ENCODE data around the gene RNF150. TPM values are rescaled to one million over a fixed set of nuclear protein-coding genes. Genes with fewer than 3 reads are reported as not detected.

The RNF150 gene
- total RNA-seq, 1 donor = 16.4 TPM

DNA sequence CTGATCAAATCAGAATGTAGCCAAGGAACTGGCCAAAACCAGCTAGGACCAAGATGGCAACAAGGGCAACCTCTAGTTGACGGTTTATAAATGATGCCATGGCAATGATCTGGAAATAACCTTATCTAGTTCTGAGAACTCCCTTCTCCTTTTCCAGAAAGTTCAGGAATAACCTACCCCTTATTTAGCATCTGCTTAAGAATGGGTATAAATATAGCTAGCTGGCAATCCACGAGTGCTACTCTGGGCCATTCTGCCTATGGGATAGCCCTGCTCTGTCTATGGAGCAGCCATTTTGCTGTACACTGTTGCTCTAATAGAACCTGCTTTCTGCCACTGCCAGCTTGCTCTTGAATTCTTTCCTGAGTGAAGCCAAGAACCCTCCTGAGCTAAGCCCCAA lies 192.7 kb downstream of the RNF150 start:
- TF ChIP-seq CTCF (IDR thresholded peaks at IDR 0.05; ENCODE audit: insufficient read depth, low read depth, low read length) = no peak
- DNase-seq (ENCODE audit: low read depth) = no peak
- H3K4me3 ChIP-seq (ENCODE audit: low read depth, low read length) = no peak overlapping the region

DNA sequence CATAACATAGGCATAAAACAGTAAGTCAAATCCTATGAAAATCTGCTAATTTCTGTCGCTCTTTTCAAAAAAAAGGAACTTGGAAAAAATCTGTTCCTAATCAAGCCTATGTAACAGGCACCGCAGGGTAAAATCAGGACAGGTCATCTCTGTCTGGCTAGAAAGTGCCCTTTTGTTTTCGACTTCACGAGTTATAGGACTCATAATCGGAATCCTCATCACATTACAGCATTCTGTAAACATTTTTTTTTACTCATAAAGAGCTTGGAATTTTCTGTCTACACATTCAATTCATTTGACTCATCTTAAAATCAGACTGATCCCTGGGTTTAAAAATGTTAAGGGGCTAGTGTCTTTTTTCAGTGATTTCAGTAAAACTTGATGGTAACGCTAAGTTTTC lies 195.4 kb downstream of the RNF150 start:
- DNase-seq (ENCODE audit: low read depth) = peak; percentile 78
- no peak overlapping the region for H3K4me3 ChIP-seq (ENCODE audit: low read depth, low read length)
- TF ChIP-seq CTCF (IDR thresholded peaks at IDR 0.05; ENCODE audit: insufficient read depth, low read depth, low read length) = no peak

GRCh38 chr4:140935254-140935653 lies 198.0 kb downstream of the RNF150 start:
- no peak overlapping the region for H3K4me3 ChIP-seq (ENCODE audit: low read depth, low read length)
- DNase-seq (ENCODE audit: low read depth) = no peak
- no peak for TF ChIP-seq CTCF (IDR thresholded peaks at IDR 0.05; ENCODE audit: insufficient read depth, low read depth, low read length)

- no peak overlapping the region for H3K4me3 ChIP-seq (ENCODE audit: low read depth, low read length)
- no peak for TF ChIP-seq CTCF (IDR thresholded peaks at IDR 0.05; ENCODE audit: insufficient read depth, low read depth, low read length)
- DNase-seq (ENCODE audit: low read depth) = no peak
Measured at GRCh38 chr4:140932501-140933045, 200.7 kb downstream of the RNF150 start.

GRCh38 chr4:140931911-140932310 lies 201.4 kb downstream of the RNF150 start:
- no peak overlapping the region for H3K4me3 ChIP-seq (ENCODE audit: low read depth, low read length)
- DNase-seq (ENCODE audit: low read depth) = no peak
- TF ChIP-seq CTCF (IDR thresholded peaks at IDR 0.05; ENCODE audit: insufficient read depth, low read depth, low read length) = no peak

GRCh38 chr4:140930557-140930956 lies 202.7 kb downstream of the RNF150 start:
- no peak for TF ChIP-seq CTCF (IDR thresholded peaks at IDR 0.05; ENCODE audit: insufficient read depth, low read depth, low read length)
- H3K4me3 ChIP-seq (ENCODE audit: low read depth, low read length) = no peak overlapping the region
- no peak for DNase-seq (ENCODE audit: low read depth)

DNA sequence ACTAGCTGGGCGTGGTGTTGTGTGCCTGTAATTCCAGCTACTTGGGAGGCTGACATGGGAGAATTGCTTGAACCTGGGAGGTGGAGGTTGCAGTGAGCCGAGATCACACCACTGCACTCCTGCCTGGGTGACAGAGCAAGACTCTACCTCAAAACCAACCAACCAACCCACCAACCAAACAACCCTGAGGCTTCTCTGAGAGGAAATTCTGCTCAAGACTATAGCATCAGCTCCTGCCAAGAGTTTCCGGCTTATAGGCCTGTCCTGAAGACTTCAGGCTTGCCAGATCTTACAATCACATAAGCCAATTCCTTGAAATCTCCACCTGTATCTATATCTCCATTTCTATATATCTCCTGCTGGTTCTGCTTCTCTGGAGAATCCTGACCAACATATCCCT lies 203.3 kb downstream of the RNF150 start:
- no peak overlapping the region for H3K4me3 ChIP-seq (ENCODE audit: low read depth, low read length)
- DNase-seq (ENCODE audit: low read depth) = no peak
- TF ChIP-seq CTCF (IDR thresholded peaks at IDR 0.05; ENCODE audit: insufficient read depth, low read depth, low read length) = no peak

Data from fibroblast of villous mesenchyme (primary cell).